IMR-90 (cell line): Measurements from ENCODE around the gene KDM6B. TPM values are rescaled to one million over a fixed set of nuclear protein-coding genes. Genes with fewer than 3 reads are reported as not detected.

ENCODE experiments used
- ATAC-seq: fragments of 200-7000 bp; cut with Tn5 transposase; 2 replicates; pipeline ENCODE4 v1.9.1; 2020; ENCODE audit warnings: low read depth, mild to moderate bottlenecking, moderate library complexity
- BruUV-seq: library from RNA; stranded (reverse); fragments of 400-500 nt; replicated peaks from 2 replicates; lab custom pipeline; 2021; lab: Mats Ljungman, UMichigan
- CTCF ChIA-PET: fragments of 300-600 bp; formaldehyde crosslinking; extraction: SDS; loops from one replicate; lab custom pipeline; 2021; ENCODE audit warnings: antibody characterized with exemption; lab: Yijun Ruan, JAX
- POLR2A ChIA-PET: fragments of 300-600 bp; sonication (Branson Sonifier 250); formaldehyde crosslinking; loops from one replicate; lab custom pipeline; 2022; ENCODE audit warnings: antibody characterized with exemption; ENCODE audit not compliant: unreplicated experiment; lab: Charles Lee
- DNase-seq: peaks from one replicate; pipeline ENCODE4 v3.0.0; 2013
- H2AFZ ChIP-seq: replicated peaks from 2 replicates; pipeline ENCODE3; 2013; ENCODE audit warnings: low read length, mild to moderate bottlenecking; ENCODE audit not compliant: poor library complexity
- H2AK5ac ChIP-seq: 2 replicates; pipeline ENCODE4 v1.6.1; 2013; ENCODE audit warnings: low read depth, low read length, inconsistent platforms
- H2AK9ac ChIP-seq: replicated peaks from 2 replicates; pipeline ENCODE3; 2013; ENCODE audit warnings: mild to moderate bottlenecking, low read depth, low read length, moderate library complexity; ENCODE audit not compliant: poor library complexity
- H2BK120ac ChIP-seq: 2 replicates; pipeline ENCODE4 v1.6.1; 2013; ENCODE audit warnings: low read depth, low read length, inconsistent platforms
- H2BK15ac ChIP-seq: 3 replicates; pipeline ENCODE4 v1.6.1; 2013; ENCODE audit warnings: low read depth, low read length, inconsistent platforms
- H2BK20ac ChIP-seq: 2 replicates; pipeline ENCODE4 v1.6.1; 2013; ENCODE audit warnings: low read depth, mild to moderate bottlenecking, inconsistent platforms, low read length, moderate library complexity
- H2BK5ac ChIP-seq: 2 replicates; pipeline ENCODE4 v1.6.1; 2013; ENCODE audit warnings: mild to moderate bottlenecking, low read depth, low read length, inconsistent platforms; ENCODE audit not compliant: poor library complexity, severe bottlenecking
- H3K14ac ChIP-seq: replicated peaks from 2 replicates; pipeline ENCODE4 v1.6.1; 2013; ENCODE audit warnings: low read depth, low read length, inconsistent platforms
- H3K18ac ChIP-seq: 2 replicates; pipeline ENCODE4 v1.6.1; 2013; ENCODE audit warnings: low read depth, low read length, control low read depth
- H3K23ac ChIP-seq: 2 replicates; pipeline ENCODE4 v1.6.1; 2013; ENCODE audit warnings: low read depth, low read length, inconsistent platforms
- H3K27ac ChIP-seq: 2 replicates; pipeline ENCODE4 v1.5.1; 2013; ENCODE audit warnings: mild to moderate bottlenecking, control low read depth, low read length; ENCODE audit not compliant: insufficient read depth
- H3K27me3 ChIP-seq: 2 replicates; pipeline ENCODE4 v1.6.1; 2013; ENCODE audit warnings: low read length; ENCODE audit not compliant: control insufficient read depth, insufficient read depth
- H3K36me3 ChIP-seq: 2 replicates; pipeline ENCODE4 v1.6.1; 2013; ENCODE audit warnings: low read length, mixed read lengths; ENCODE audit not compliant: control insufficient read depth, insufficient read depth
- H3K4ac ChIP-seq: 2 replicates; pipeline ENCODE4 v1.6.1; 2013; ENCODE audit warnings: low read depth, low read length, inconsistent platforms
- H3K4me1 ChIP-seq: 2 replicates; pipeline ENCODE4 v1.6.1; 2013; ENCODE audit warnings: low read length, mixed read lengths; ENCODE audit not compliant: control insufficient read depth, insufficient read depth
- H3K4me2 ChIP-seq: 2 replicates; pipeline ENCODE4 v1.6.1; 2013; ENCODE audit warnings: low read depth, mild to moderate bottlenecking, control low read depth, low read length, moderate library complexity
- H3K4me3 ChIP-seq: 2 replicates; pipeline ENCODE4 v1.5.1; 2013; ENCODE audit warnings: low read depth, mild to moderate bottlenecking, control low read depth, low read length, moderate library complexity; ENCODE audit not compliant: insufficient read depth
- H3K56ac ChIP-seq: 2 replicates; pipeline ENCODE4 v1.6.1; 2013; ENCODE audit warnings: low read length, inconsistent platforms; ENCODE audit not compliant: insufficient read depth; ENCODE audit errors: extremely low read depth
- H3K79me1 ChIP-seq, 2 experiments: 2 replicates each; pipeline ENCODE4 v1.6.1; 2013; ENCODE audit warnings: low read length in 2 of 2, inconsistent platforms in 1 of 2, low read depth in 1 of 2
- H3K9ac ChIP-seq: 2 replicates; pipeline ENCODE4 v1.6.1; 2013; ENCODE audit warnings: low read depth, low read length, control low read depth
- H3K9me1 ChIP-seq: 2 replicates; pipeline ENCODE4 v1.6.1; 2013; ENCODE audit warnings: low read length, inconsistent platforms; ENCODE audit not compliant: insufficient read depth
- H3K9me3 ChIP-seq: 2 replicates; pipeline ENCODE4 v1.6.1; 2013; ENCODE audit warnings: low read length; ENCODE audit not compliant: control insufficient read depth, insufficient read depth
- H4K20me1 ChIP-seq: 2 replicates; pipeline ENCODE4 v1.6.1; 2013; ENCODE audit warnings: low read length, inconsistent platforms; ENCODE audit not compliant: insufficient read depth
- H4K5ac ChIP-seq: 2 replicates; pipeline ENCODE4 v1.6.1; 2013; ENCODE audit warnings: mild to moderate bottlenecking, low read depth, low read length, control low read depth
- H4K8ac ChIP-seq, 2 experiments: 2 replicates each; pipeline ENCODE4 v1.6.1; 2013; ENCODE audit warnings: low read depth in 2 of 2, low read length in 2 of 2, control low read depth in 1 of 2, inconsistent platforms in 1 of 2
- H4K91ac ChIP-seq: 2 replicates; pipeline ENCODE4 v1.6.1; 2013; ENCODE audit warnings: low read depth, low read length, inconsistent platforms; ENCODE audit not compliant: insufficient read depth
- POLR2A ChIP-seq: IDR thresholded peaks from 2 replicates; pipeline ENCODE4 v1.6.1; 2012; ENCODE audit warnings: mild to moderate bottlenecking, low read depth, low read length
- WGBS, 2 experiments: methylation state at CpG; one replicate each; pipeline versions ENCODE4 v1.1.5 to v1.1.7; 2013; ENCODE audit warnings: missing lambda C conversion rate in 2 of 2; ENCODE audit not compliant: insufficient read length in 1 of 2; ENCODE audit errors: extremely low coverage in 2 of 2; 5-methylcytosine and 5-hydroxymethylcytosine counted together
- dilution Hi-C: fragments of 300-500 bp; cut with HindIII; formaldehyde crosslinking; loops from one replicate; pipeline ENCODE4 v1.14.3; 2018; ENCODE audit warnings: low sequenced_read_pairs; ENCODE audit not compliant: unreplicated experiment
- in situ Hi-C: fragments of 300-500 bp; cut with MboI; formaldehyde crosslinking; loops from 3 replicates; pipeline ENCODE4 v1.14.3; 2019; ENCODE audit warnings: low sequenced_read_pairs, inconsistent platforms, mixed read lengths
- intact Hi-C: fragments of 100-400 bp; cut with micrococcal nuclease; formaldehyde crosslinking; loops from 2 replicates; pipeline ENCODE4 v1.10.0; 2022
- polyA plus RNA-seq, 3 experiments: library from polyadenylated mRNA; depleted of rRNA; stranded (reverse); fragments of >200 nt; gene quantifications; 2 replicates each; pipeline ENCODE4 v1.2.3, GENCODE V29; 2012; ENCODE audit warnings: low replicate concordance in 1 of 3
- total RNA-seq: library from RNA; depleted of rRNA; stranded (reverse); fragments of >200 nt; gene quantifications from 2 replicates; pipeline ENCODE4 v1.2.3, GENCODE V29; 2012

KDM6B gene
- total and polyA plus RNA-seq, 2 of the 4 experiments (the other 2 are of a cell fraction) = 0.72 to 3.5 TPM

DNA sequence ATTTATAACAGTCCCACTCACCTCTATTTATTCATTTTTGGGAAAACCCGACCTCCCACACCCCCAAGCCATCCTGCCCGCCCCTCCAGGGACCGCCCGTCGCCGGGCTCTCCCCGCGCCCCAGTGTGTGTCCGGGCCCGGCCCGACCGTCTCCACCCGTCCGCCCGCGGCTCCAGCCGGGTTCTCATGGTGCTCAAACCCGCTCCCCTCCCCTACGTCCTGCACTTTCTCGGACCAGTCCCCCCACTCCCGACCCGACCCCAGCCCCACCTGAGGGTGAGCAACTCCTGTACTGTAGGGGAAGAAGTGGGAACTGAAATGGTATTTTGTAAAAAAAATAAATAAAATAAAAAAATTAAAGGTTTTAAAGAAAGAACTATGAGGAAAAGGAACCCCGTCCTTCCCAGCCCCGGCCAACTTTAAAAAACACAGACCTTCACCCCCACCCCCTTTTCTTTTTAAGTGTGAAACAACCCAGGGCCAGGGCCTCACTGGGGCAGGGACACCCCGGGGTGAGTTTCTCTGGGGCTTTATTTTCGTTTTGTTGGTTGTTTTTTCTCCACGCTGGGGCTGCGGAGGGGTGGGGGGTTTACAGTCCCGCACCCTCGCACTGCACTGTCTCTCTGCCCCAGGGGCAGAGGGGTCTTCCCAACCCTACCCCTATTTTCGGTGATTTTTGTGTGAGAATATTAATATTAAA lies 20.2 kb downstream of the KDM6B start:
- H3K56ac ChIP-seq = no peak overlapping the region
- POLR2A ChIA-PET = no interaction called here
- ATAC-seq (no peak), DNase-seq (no peak)
- H2AFZ ChIP-seq = no peak overlapping the region
- intact Hi-C loops = no loop called here
- in situ Hi-C loops = no loop called here
- H3K9me3 ChIP-seq = no peaks in the 10 kb centered on the region
- no peak overlapping the region for H2BK5ac ChIP-seq
- BruUV-seq = no TSS peak
- H4K20me1 ChIP-seq = peaks cover 25% of the 10 kb centered on the region; the same call in 1 of the 2 replicates
- no peak overlapping the region for H3K4ac ChIP-seq
- no peak overlapping the region for H3K14ac ChIP-seq
- H4K91ac ChIP-seq = no peak overlapping the region
- H3K4me1 ChIP-seq = peaks cover 22% of the 10 kb centered on the region
- no peaks in the 10 kb centered on the region for H3K9me1 ChIP-seq
- H2AK5ac ChIP-seq = no peak overlapping the region
- no peak overlapping the region for H3K4me2 ChIP-seq
- no peak for TF ChIP-seq POLR2A
- no peak overlapping the region for H2BK20ac ChIP-seq
- H3K9ac ChIP-seq = no peak overlapping the region
- CTCF ChIA-PET = no interaction called here
- H4K5ac ChIP-seq = no peak overlapping the region
- no peaks in the 10 kb centered on the region for H3K27me3 ChIP-seq
- H2AK9ac ChIP-seq = no peak overlapping the region
- no peak overlapping the region for H3K27ac ChIP-seq
- H4K8ac ChIP-seq = no peak overlapping the region
- no peak overlapping the region for H2BK15ac ChIP-seq
- H3K36me3 ChIP-seq = peaks cover 45% of the 10 kb centered on the region
- no peak overlapping the region for H3K4me3 ChIP-seq
- dilution Hi-C loops = no loop called here
- no peak overlapping the region for H3K18ac ChIP-seq
- no peak overlapping the region for H3K23ac ChIP-seq
- WGBS, 2 experiments = 90% methylated on average over 2 of the region's 31 CpGs; no CpG with 5 or more reads in 1 of the 2 experiments
- no peak overlapping the region for H2BK120ac ChIP-seq
- H3K79me1 ChIP-seq = peaks cover 24 to 54% of the 10 kb centered on the region in 2 experiments
